CD1c-positive myeloid dendritic cell (primary cell): ENCODE data around the gene NHS.

Source experiments
- DNase-seq: peaks from one replicate; pipeline ENCODE4 v3.0.0-alpha.2; 2016; ENCODE audit errors: extremely low spot score

The NHS gene

DNA sequence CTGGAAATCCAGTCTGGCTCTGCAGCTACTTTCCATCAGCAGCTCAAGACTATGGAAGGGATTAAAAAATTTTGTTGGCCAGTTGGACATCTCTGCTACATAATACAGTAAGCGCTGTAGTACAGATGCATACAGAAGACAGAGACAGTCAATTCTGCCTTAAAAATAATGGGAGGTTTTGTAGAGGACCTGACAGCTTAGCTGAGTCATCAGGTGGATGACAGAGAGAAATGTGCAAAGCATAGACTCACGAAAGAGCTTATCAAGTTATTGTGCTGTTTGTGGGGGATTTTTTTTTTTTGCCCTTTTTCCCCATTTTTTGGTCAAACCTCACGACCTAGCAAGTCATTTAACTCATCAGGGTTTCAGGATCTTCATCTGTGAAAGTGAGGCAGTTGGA is 213.3 kb downstream of the NHS start:
- no peak for DNase-seq

DNA sequence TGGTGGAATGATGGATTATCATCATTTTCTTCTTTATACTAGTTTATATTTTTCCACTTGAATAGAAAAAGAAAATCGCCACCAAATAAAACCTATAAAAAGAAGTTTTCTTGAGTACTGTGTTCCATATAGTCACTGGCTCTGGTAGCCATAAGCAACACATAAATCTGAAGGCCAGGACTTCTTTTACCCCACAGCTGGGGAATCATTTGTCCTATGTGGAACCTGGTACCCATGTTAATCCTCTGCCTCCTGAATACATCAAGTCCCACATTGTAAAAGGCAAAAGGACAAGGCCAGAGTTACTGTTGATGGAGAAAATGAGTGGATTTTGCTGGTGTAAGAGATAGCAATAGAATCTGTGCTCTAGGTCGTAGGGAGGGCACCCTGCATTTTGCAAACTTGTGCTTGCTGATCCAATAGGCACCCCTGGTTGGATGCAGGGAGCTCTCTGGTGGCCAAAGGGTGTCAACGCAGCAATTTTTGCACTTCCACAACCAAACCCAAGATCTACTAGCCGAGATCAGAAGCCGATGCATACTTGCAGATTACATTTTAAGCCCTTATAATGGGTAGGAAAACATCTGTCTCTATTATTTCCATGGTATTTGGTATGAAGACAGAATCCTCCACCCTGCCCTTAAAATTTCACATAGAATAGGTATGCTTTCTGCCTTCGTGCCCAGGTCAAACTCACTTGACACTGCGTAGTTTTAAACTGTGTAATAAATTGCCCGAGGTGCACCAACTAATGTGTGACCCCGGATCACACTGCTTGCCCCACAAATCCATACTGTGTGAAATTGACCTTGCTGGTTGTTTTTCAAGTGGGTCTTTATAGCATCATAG is 216.1 kb downstream of the NHS start:
- DNase-seq, result peak; percentile 46

DNA sequence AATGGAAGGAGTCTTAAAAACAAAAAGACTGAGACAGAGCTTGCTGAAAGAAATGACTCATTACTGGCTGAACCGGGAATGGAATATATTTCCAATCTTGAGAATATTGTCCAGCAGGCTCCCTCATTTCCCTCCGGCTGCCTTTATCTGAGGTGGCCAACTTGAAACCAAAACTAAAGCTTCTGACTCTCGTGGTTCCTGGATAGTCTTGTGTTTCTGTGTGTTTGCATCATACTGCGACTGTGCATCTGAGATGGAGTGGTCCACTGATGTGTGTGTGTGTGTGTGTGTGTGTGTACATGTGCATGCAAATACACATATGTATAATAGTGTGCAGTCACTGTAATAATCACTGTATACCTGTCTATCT is 216.7 kb downstream of the NHS start:
- no peak for DNase-seq

- DNase-seq, result no peak
Measured at GRCh38 chrX:17592117-17592516, 217.1 kb downstream of the NHS start.

GRCh38 chrX:17594693-17595092 is 219.7 kb downstream of the NHS start:
- no peak for DNase-seq

DNA sequence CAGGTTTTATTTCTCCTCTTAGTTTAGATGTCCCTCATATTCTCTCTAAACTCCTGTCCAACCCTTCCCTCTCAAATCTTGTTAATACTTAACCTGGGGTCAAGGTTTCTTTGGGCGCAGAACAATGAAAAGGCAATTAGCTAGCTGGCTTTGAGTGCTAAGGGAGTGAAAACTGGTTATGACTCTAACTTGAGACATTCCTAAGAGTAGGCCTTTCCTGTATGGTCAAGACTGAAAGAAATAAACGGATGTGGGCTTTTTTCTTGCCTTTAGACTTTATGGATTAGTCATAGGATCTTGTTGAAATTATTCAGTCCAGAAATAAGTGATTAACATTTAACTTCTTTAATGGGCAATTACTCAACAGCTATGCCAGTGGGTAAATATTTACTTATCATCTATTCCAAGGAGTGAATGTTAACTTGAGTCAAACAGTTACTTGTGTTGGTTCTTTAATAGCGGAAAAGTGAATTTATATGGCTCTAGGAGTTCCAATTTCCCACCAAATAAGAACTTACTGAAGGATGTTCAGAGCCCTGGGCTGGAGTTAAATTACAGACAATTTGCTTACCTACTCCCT is 220.5 kb downstream of the NHS start:
- DNase-seq, result no peak

- DNase-seq, result no peak
Measured at GRCh38 chrX:17596061-17596460, 221.1 kb downstream of the NHS start.

GRCh38 chrX:17596546-17597205 is 221.7 kb downstream of the NHS start:
- DNase-seq, result no peak

DNA sequence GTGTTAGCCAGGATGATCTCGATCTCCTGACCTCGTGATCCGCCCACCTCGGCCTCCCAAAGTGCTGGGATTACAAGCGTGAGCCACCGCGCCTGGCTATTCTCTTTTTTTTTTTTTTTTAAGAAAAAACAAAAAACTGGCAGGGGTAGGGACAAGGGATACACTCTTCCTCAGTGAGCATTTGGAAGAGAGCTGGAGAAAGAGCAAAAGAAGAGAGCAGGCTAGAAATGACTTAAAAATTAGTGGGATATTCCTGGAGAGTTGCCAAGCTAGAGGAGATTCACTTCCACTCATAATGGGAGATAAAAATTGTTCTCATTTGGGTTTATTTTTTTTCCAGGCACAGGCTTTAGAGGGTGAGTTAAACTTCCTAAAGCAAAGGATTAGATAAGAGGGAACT is 222.3 kb downstream of the NHS start:
- DNase-seq, result no peak

- no peak for DNase-seq
Measured at GRCh38 chrX:17597836-17598439, 222.9 kb downstream of the NHS start.

GRCh38 chrX:17601441-17602200 is 226.6 kb downstream of the NHS start:
- no peak for DNase-seq

DNA sequence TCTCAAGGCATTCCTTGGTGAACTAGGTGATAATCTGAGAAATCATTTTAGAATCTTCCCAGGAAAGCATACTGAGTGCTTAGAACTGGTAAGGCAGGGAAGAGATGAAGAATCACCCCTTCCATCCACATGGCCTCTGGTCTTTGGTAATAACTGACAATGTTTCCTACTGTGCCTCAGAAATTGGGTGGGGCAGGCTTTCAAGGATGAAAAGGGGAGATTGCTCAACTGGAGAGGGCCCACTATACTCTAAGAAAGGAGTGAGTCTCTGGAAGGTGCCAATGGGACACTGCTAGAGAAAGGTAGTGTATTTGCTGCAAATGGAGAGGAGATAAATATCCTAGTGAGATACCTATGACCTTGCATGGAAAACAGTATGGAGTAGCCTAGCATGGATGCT is 227.2 kb downstream of the NHS start:
- DNase-seq, result no peak

- DNase-seq, result no peak
Measured at GRCh38 chrX:17603196-17603595, 228.2 kb downstream of the NHS start.

DNA sequence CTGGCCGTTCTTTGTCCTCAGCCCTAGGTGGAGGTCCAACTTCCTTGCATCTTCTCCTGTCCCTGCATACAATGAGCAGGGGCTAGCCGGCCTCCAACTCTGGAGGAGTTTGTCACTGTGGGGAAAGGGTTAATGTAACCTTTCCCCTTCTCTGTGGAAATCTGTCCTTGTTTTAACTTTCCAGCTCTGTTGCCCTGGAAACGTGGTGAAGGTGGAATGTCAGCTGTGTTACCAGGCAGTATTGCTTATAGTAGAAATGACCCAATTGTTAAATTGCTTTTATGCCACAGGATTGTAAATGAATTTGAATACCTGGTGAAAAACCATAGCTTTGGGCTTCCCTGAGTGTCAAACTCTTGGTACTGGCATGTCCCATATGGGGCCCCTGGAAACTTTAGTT is 230.7 kb downstream of the NHS start:
- DNase-seq, result no peak

- DNase-seq, result no peak
Measured at GRCh38 chrX:17606231-17606630, 231.2 kb downstream of the NHS start.

GRCh38 chrX:17608888-17609287 is 233.9 kb downstream of the NHS start:
- DNase-seq, result no peak

- DNase-seq, result no peak
Measured at GRCh38 chrX:17610788-17611187, 235.8 kb downstream of the NHS start.

DNA sequence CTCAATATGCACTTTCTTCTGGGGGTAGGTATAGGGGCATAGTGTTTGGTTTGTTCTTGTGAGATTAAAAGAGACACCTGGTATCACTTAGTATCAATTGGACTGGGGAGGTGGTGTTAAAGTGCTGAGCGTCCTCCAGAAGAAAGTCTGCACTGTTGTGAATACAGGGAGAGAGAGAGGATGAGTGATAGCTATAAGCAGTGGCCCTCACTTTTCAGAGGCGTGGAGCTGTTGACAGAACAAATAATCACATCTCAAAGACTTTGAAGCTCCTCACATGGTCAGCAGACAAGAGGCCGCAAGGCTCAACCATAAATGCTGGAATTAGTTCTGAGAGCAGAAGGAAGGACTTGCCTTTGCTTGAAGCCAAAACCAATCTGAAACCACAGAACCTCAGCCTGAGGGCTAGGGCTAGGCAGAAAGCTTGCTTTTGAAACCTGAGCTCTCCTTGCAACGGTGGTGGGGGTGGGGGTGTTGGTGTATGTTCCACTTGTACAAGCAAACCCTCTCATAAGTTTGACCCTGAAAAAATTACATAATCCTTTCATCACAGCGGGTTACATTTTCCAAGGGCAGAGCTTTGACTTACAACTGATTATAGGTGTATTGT is 239.1 kb downstream of the NHS start:
- DNase-seq, result no peak

DNA sequence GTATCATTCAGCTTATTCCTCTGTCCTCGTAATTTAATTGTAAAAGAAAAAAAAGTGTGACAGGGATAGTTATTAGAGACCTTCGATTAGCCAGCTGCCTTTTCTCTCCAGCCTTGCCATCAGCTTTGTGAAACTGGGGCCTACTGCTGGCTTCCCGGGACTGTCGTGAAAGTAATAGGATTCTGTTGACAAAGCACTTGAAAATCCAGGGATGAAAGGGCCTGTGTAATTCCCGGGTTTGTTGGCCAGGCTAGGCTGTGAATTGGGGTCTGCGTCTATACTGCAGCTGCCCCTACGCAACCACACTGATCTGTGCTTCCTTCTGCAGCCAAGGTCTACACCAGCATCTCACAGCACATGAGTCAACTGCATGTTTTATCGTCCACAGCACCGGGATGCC is 241.9 kb downstream of the NHS start:
- DNase-seq, result no peak

DNA sequence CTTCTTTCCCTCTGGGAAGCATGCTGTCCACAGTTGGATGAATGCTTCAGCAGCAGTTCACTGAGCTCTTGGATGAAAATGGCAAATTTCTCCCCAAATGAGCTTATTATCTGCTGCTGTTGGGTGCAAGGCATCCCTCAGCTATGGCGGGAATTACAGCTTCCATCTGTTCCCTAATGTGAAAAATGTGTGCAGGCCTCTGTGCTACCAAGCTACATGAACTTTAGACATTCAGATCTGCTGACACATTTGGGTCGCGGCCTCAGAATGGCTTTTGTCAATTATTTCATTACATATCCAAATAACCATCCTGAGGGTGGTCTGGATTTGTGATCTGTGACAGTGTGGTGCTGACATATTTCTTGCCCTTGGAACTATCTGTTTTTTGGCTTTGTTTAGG is 242.8 kb downstream of the NHS start:
- no peak for DNase-seq

DNA sequence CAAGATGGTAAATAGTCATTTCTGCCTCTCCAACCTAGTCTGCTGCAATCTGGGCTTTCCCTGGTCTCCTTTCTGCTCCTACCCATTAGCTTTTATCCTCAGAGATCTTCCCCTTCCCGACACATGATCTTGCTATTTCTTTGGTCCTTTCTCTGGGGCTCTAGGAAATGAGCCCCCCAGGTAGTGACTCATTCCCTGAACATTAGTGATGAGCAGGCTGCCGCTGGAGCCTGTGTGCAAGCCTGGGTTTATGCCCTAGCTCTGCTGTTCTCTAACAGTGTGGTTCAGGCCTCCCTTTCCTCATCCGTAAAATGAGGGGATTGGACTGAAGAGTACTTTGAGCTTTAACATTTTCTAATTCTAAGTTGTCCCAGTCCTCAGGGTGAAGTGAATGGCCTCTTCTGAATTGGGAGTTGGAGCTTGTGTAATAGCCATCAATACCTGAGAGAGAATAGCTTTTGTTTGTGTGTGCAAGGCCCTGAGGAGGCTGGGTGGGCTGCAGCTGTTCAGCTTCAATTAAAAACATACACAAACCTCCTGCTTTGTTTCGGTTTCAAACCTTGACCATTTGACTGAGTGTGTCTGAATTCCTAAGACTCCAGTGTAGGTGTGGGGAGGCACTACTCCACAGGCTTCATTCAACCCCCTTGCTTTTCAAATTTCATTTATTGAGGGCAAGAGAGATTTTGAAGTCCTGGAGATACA is 246.7 kb downstream of the NHS start:
- no peak for DNase-seq
